GM23338 (cell line): ENCODE data around the gene ADH1C. TPM values are rescaled to one million over a fixed set of nuclear protein-coding genes. Genes with fewer than 3 reads are reported as not detected.
"Not testable (repeated sequence)": the region's sequence is repeated elsewhere in the genome, so short reads cannot be mapped to it uniquely, and the experiment has no call there.

ENCODE experiments used
- ATAC-seq: fragments of 200-7000 bp; cut with Tn5 transposase; 3 replicates; pipeline ENCODE4 v1.9.1; 2020
- DNase-seq: peaks from one replicate; pipeline ENCODE4 v3.0.0-alpha.2; 2015; ENCODE audit warnings: low spot score
- H2AFZ ChIP-seq: fragments of 200-600 bp; sonication (generic); 2 replicates; pipeline ENCODE4 v1.8.0; 2016; ENCODE audit warnings: antibody characterized with exemption, mild to moderate bottlenecking, moderate library complexity
- H3F3A ChIP-seq: fragments of 200-600 bp; sonication (generic); replicated peaks from 2 replicates; pipeline ENCODE4 v1.8.0; 2017; ENCODE audit warnings: antibody characterized with exemption, mixed run types, low read depth
- H3K27ac ChIP-seq: fragments of 200-600 bp; sonication (generic); 2 replicates; pipeline ENCODE4 v1.6.1; 2016; ENCODE audit warnings: low read depth
- H3K27me3 ChIP-seq: fragments of 200-600 bp; sonication (generic); 2 replicates; pipeline ENCODE4 v1.8.0; 2016; ENCODE audit warnings: mild to moderate bottlenecking, mixed run types, moderate library complexity; ENCODE audit not compliant: insufficient read depth
- H3K36me3 ChIP-seq: fragments of 200-600 bp; sonication (generic); 2 replicates; pipeline ENCODE4 v1.8.0; 2016; ENCODE audit warnings: mild to moderate bottlenecking; ENCODE audit not compliant: insufficient read depth
- H3K4me1 ChIP-seq: fragments of 200-600 bp; sonication (generic); 2 replicates; pipeline ENCODE4 v1.8.0; 2016; ENCODE audit warnings: mild to moderate bottlenecking, moderate library complexity; ENCODE audit not compliant: insufficient read depth
- H3K4me2 ChIP-seq: fragments of 200-600 bp; sonication (generic); 2 replicates; pipeline ENCODE4 v1.7.1; 2017; ENCODE audit warnings: mixed run types
- H3K4me3 ChIP-seq: fragments of 200-600 bp; sonication (generic); 2 replicates; pipeline ENCODE4 v1.6.1; 2016; ENCODE audit warnings: mixed run types
- H3K79me2 ChIP-seq: fragments of 200-600 bp; sonication (generic); replicated peaks from 2 replicates; pipeline ENCODE4 v1.8.0; 2017; ENCODE audit warnings: mild to moderate bottlenecking; ENCODE audit not compliant: insufficient read depth
- H3K9me2 ChIP-seq: fragments of 200-600 bp; sonication (generic); 2 replicates; pipeline ENCODE4 v1.8.0; 2017; ENCODE audit not compliant: insufficient read depth
- H4K20me1 ChIP-seq: fragments of 200-600 bp; sonication (generic); replicated peaks from 2 replicates; pipeline ENCODE4 v1.8.0; 2017; ENCODE audit warnings: mild to moderate bottlenecking; ENCODE audit not compliant: insufficient read depth
- H3K27ac Mint-ChIP-seq: 2 replicates; pipeline ENCODE4 v1.8.0; 2020; ENCODE audit warnings: inconsistent platforms, mild to moderate bottlenecking, moderate library complexity, mixed read lengths
- H3K27me3 Mint-ChIP-seq: 3 replicates; pipeline ENCODE4 v1.8.0; 2022; ENCODE audit warnings: low read depth, mild to moderate bottlenecking, moderate library complexity, mixed read lengths, inconsistent platforms; ENCODE audit not compliant: insufficient read depth, poor library complexity
- H3K36me3 Mint-ChIP-seq: 3 replicates; pipeline ENCODE4 v1.8.0; 2021; ENCODE audit warnings: low read depth, mild to moderate bottlenecking, inconsistent platforms, moderate library complexity, mixed read lengths
- H3K4me1 Mint-ChIP-seq: 3 replicates; pipeline ENCODE4 v1.8.0; 2020; ENCODE audit warnings: mild to moderate bottlenecking, inconsistent platforms, mixed read lengths
- H3K4me3 Mint-ChIP-seq: 3 replicates; pipeline ENCODE4 v1.8.0; 2021; ENCODE audit warnings: moderate library complexity, mild to moderate bottlenecking, inconsistent platforms, mixed read lengths
- H3K9me3 Mint-ChIP-seq: 3 replicates; pipeline ENCODE4 v1.8.0; 2020; ENCODE audit warnings: moderate library complexity, mild to moderate bottlenecking, inconsistent platforms, mixed read lengths
- CREB1 ChIP-seq: fragments of 250-450 bp; sonication (Bioruptor Pico); IDR thresholded peaks from 2 replicates; pipeline ENCODE4 v1.5.0; 2020; ENCODE audit warnings: low read depth, mild to moderate bottlenecking, moderate library complexity
- CTCF ChIP-seq, 2 experiments: fragments of 200-600 bp in 1 of 2; sonication (generic) in 1 of 2; conservative IDR thresholded peaks; 2 replicates each; pipeline versions ENCODE4 v1.5.1 to v1.6.1; 2016 to 2017; ENCODE audit warnings: antibody characterized with exemption in 2 of 2, low read depth in 2 of 2, mild to moderate bottlenecking in 2 of 2, moderate library complexity in 1 of 2
- ETS1 ChIP-seq: IDR thresholded peaks from 2 replicates; pipeline ENCODE4 v1.6.1; 2016; ENCODE audit warnings: antibody characterized with exemption
- EZH2phosphoT487 ChIP-seq: fragments of 200-600 bp; sonication (generic); IDR thresholded peaks from one replicate; pipeline ENCODE4 v1.8.1; 2018; ENCODE audit warnings: antibody characterized with exemption; ENCODE audit not compliant: unreplicated experiment
- JUNB ChIP-seq: IDR thresholded peaks from one replicate; pipeline ENCODE4 v1.6.1; 2016; ENCODE audit warnings: antibody characterized with exemption; ENCODE audit not compliant: unreplicated experiment
- POLR2AphosphoS5 ChIP-seq: IDR thresholded peaks from 2 replicates; pipeline ENCODE4 v1.6.1; 2016; ENCODE audit warnings: antibody characterized with exemption, low read depth
- REST ChIP-seq: IDR thresholded peaks from one replicate; pipeline ENCODE4 v1.6.1; 2018; ENCODE audit warnings: antibody characterized with exemption; ENCODE audit not compliant: unreplicated experiment
- ZNF114 ChIP-seq: fragments of 250-450 bp; sonication (Bioruptor Pico); IDR thresholded peaks from 2 replicates; pipeline ENCODE4 v1.5.0; 2020; ENCODE audit warnings: mild to moderate bottlenecking, moderate library complexity
- ZNF331 ChIP-seq: fragments of 250-450 bp; sonication (Bioruptor Pico); IDR thresholded peaks from 2 replicates; pipeline ENCODE4 v1.5.0; 2020; ENCODE audit warnings: low read depth, mild to moderate bottlenecking, moderate library complexity
- ZNF462 ChIP-seq: fragments of 250-450 bp; sonication (Bioruptor Pico); IDR thresholded peaks from 2 replicates; pipeline ENCODE4 v1.5.0; 2020; ENCODE audit warnings: mild to moderate bottlenecking, moderate library complexity
- polyA plus RNA-seq: library from polyadenylated mRNA; unstranded; fragments of >200 nt; fragmentation: Nextera tagmentation; extraction: Ambion mirVana; gene quantifications from 2 replicates; pipeline ENCODE4 v1.2.1, GENCODE V29; 2016
- total RNA-seq: library from RNA; depleted of rRNA; stranded (reverse); fragments of >200 nt; shearing (Covaris generic); gene quantifications from 2 replicates; pipeline ENCODE4 v1.2.3, GENCODE V29; 2014

The ADH1C gene
- total and polyA plus RNA-seq, 2 experiments from 2014 or later = not detected

GRCh38 chr4:99356149-99356548, 3.6 kb upstream of the ADH1C start:
- H2AFZ ChIP-seq, H3K4me1 Mint-ChIP-seq: not testable (repeated sequence)
- peaks cover 17% of the 10 kb centered on the region for H3K36me3 Mint-ChIP-seq

GRCh38 chr4:99351487-99351886, 1.1 kb downstream of the ADH1C start:
- Histone ChIP-seq H3K4me2 (no peak overlapping the region), H3F3A (no peaks in the 10 kb centered on the region), H3K4me1 (no peaks in the 10 kb centered on the region), H3K27me3 (no peaks in the 10 kb centered on the region), H3K36me3 (no peaks in the 10 kb centered on the region), H4K20me1 (no peaks in the 10 kb centered on the region), H3K27ac (no peak overlapping the region), H3K79me2 (no peaks in the 10 kb centered on the region), H2AFZ (no peak overlapping the region), H3K9me2 (peaks cover 10% of the 10 kb centered on the region; the same call in 1 of the 2 replicates), H3K4me3 (no peak overlapping the region)
- Mint-ChIP-seq H3K4me3 (no peak overlapping the region), H3K27ac (no peak overlapping the region), H3K4me1 (no peaks in the 10 kb centered on the region), H3K36me3 (peaks cover 8% of the 10 kb centered on the region; the same call in 2 of the 3 replicates), H3K9me3 (peaks cover 30% of the 10 kb centered on the region), H3K27me3 (no peaks in the 10 kb centered on the region)
- TF ChIP-seq CREB1 (CRISPR knock-in tag) = no peak
- no peak for TF ChIP-seq ETS1
- TF ChIP-seq JUNB = no peak
- TF ChIP-seq ZNF331 (CRISPR knock-in tag) = no peak
- no peak for TF ChIP-seq POLR2AphosphoS5
- no peak for TF ChIP-seq CTCF (conservative IDR thresholded peaks at IDR 0.05; ENCODE audit: low read depth in 2 of 2)
- no peak for TF ChIP-seq ZNF114 (CRISPR knock-in tag)
- no peak for TF ChIP-seq ZNF462 (CRISPR knock-in tag)
- no peak for TF ChIP-seq EZH2phosphoT487
- no peak for TF ChIP-seq REST
- no peak for ATAC-seq
- DNase-seq = no peak

More at GRCh38 chr4:99356149-99356548, 3.6 kb upstream of the ADH1C start:
- not testable (repeated sequence) for H3K27me3 ChIP-seq, DNase-seq, H3F3A ChIP-seq, H4K20me1 ChIP-seq, H3K27me3 Mint-ChIP-seq, H3K4me1 ChIP-seq, H3K4me3 Mint-ChIP-seq, H3K27ac ChIP-seq, H3K79me2 ChIP-seq, H3K27ac Mint-ChIP-seq, H3K9me2 ChIP-seq, H3K4me3 ChIP-seq, H3K4me2 ChIP-seq, ATAC-seq, H3K36me3 ChIP-seq
- H3K9me3 Mint-ChIP-seq = peaks cover 58% of the 10 kb centered on the region
